Subcutaneous adipose tissue (tissue), 4 donors: ENCODE data around the gene RBM47. TPM values are rescaled to one million over a fixed set of nuclear protein-coding genes. Genes with fewer than 3 reads are reported as not detected.

Experiments used
- total RNA-seq, 4 donors: library from RNA; depleted of rRNA; stranded (reverse); fragments of >200 nt; gene quantifications; one replicate each; pipeline ENCODE4 v1.1.0, GENCODE V29; 2016
- TF ChIP-seq, protein P1 (sequence below): fragments of 450-650 bp; IDR thresholded peaks from one replicate; pipeline ENCODE4 v1.5.1; 2016; ENCODE audit warnings: low read depth, mild to moderate bottlenecking, control low read depth, antibody characterized with exemption, moderate library complexity

Gene RBM47
- total RNA-seq, 4 donors from 2014 or later = 29.4 to 84.3 (median 54.7) TPM

DNA sequence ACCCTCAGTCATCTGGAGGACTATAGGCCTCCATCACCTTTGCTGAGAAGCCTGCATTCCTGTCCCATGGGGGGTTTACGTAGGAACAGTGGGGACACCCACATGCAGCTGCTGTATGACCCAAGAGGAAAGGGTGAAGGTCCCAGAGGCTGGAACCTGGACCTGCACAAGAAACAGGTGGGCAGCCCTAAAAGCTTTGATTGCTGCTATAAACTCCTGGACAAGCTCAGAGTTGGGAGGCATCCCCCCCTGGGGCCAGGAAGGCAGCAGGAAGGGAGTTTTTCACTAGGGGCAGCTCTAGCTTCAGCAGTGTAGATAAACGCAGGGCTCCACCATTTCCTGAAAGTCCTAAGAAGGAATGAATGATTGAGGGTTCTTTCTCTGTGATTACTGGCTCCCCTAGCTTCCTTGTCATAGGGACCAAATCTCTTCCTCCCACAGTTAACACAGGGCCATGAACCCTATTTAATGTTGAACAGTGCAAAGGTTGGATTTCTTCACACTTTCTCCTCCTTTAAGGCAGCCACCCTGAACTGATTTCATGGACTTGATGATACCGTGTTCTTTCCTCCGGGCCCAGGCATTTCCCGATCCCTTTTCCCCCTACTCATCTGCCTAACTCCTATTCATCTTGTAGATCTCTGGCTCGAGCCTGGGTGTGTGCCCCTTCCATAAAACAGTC lies 210.3 kb downstream of the RBM47 start:
- TF ChIP-seq, protein P1, sequence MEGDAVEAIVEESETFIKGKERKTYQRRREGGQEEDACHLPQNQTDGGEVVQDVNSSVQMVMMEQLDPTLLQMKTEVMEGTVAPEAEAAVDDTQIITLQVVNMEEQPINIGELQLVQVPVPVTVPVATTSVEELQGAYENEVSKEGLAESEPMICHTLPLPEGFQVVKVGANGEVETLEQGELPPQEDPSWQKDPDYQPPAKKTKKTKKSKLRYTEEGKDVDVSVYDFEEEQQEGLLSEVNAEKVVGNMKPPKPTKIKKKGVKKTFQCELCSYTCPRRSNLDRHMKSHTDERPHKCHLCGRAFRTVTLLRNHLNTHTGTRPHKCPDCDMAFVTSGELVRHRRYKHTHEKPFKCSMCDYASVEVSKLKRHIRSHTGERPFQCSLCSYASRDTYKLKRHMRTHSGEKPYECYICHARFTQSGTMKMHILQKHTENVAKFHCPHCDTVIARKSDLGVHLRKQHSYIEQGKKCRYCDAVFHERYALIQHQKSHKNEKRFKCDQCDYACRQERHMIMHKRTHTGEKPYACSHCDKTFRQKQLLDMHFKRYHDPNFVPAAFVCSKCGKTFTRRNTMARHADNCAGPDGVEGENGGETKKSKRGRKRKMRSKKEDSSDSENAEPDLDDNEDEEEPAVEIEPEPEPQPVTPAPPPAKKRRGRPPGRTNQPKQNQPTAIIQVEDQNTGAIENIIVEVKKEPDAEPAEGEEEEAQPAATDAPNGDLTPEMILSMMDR = no peak

- TF ChIP-seq, protein P1 = no peak
Measured at GRCh38 chr4:40418430-40419230, 211.0 kb downstream of the RBM47 start.

- TF ChIP-seq, protein P1 = no peak
Measured at GRCh38 chr4:40417941-40418340, 211.7 kb downstream of the RBM47 start.

DNA sequence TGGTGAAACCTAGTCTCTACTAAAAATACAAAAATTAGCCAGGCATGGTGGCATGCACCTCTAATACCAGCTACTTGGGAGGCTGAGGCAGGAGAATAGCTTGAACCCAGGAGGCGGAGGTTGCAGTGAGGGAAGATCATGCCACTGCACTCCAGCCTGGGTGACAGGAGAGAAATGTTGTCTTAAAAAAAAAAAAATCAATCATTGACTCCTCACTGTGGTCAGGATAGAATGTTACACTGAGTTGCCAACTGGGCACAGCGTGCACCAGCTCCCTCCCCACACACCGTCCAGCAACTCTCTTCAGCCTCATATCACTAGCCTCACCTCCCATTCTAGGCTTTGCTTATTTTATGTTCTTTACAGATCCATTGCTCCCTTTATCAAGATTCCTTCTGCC lies 215.0 kb downstream of the RBM47 start:
- TF ChIP-seq, protein P1 = no peak

DNA sequence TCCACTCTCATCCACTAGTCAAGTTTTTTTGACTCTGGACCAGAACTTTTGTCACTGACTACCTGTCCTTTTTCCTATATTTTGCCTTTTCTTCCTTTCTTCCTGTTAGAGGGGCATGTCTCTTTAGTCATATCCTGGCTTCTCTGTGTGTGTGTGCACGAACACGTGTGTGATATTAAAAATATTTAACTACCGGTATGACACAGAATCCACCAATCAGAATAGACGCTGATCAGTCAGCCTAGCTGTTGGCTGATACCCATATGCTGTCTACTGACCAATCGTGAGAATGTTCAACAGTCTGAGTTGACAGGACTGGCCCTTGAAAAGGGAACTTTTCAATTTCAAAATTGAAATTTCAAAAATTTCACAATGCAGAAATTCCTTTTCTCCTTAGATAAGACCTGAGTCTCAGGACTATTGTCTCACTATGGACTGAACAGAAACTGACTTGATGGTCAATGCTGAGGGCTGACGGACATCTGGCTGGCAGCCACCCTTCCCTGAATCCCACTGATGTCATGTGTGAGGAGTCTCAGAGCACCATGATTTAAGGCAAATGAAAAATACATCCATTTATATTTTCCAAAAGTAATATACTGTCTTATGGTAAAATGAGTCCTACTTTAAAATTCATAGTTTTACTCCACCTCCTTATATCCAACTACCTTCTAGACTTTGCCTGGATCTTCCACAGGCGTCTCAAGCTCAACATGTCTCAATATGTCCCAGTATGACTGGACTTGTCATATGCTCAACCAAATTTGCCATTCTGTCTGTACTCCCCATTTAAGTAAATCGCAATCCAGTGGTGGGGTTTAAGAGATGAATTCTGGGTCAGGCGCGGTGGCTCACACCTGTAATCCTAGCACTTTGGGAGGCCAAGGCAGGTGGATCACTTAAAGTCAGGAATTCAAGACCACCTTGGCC lies 216.5 kb downstream of the RBM47 start:
- TF ChIP-seq, protein P1 = no peak

DNA sequence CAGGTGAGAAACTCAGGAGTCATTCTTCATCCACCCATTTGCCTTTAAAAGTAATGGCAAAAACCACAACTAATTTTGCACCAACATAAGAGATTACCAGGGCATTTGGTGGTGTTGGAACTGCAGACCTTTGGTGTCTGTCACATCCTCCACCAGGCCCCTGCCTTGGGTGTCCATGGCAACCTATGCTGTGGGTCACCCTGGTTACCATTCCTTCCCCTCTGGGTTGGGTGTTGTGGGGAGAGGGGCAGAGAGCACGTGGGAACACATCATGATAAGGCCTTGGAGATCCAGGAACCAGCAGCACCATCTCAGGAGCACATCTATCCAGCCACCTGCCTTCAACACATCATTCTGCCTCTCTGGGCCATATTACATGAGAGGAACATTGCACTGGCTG lies 217.3 kb downstream of the RBM47 start:
- TF ChIP-seq, protein P1 = no peak
